ENCODE data around the gene MORC4.
"Not testable (repeated sequence)": the region's sequence is repeated elsewhere in the genome, so short reads cannot be mapped to it uniquely, and the experiment has no call there.

The MORC4 gene
- total RNA-seq: 18.4 reads per million, percentile 45 among the genes with 10 or more reads in this experiment

DNA sequence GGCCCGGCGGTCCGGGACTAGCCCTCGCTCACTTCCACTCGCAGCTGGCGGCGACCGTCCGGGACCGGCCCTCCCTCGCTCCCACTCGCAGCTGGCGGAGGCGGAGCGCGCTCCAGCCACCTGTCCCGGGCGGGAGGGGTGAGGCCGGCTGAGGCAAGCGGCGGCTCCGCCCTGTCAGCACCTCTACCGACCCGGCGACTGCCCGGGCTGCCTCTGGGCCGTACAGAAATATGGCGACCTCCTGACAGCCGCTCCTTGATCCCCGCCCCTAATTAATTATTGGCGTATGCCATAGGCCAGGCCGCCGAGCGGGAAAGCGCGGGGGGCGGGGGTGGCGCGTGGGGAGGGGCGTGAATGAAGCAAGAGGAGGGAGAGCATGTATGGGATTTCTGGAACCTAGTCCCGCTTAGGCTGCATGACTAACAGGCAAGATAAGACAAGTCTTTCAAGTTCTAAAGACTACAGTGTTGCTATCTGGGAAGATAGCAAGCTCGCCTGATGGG, at the start of gene MORC4:
MORC4 (minus strand) TSS at position 200 of the 503 bp plus-strand sequence. CDS start 243 bp downstream, outside the sequence.
- peak; percentile 41 for DNase-seq

DNA sequence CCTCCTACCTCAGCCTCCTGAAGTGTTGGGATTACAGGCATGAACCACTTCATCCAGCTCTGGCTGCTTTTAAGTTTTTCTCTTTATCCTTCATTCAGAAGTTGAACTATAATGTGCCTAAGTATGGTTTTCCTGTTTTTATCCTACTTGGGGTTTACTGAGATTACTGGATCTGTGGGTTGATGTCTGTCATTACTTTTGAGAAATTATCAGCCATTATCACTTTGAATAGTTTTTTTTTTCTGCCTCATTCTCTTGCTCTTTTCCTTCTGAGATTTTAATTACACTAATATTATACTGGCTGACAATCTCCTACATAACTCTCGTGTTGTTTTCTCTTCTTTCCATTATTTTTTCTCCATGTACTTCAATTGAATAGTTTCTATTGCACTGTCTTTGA, 47.6 kb upstream of the MORC4 start:
- no peak for DNase-seq

DNA sequence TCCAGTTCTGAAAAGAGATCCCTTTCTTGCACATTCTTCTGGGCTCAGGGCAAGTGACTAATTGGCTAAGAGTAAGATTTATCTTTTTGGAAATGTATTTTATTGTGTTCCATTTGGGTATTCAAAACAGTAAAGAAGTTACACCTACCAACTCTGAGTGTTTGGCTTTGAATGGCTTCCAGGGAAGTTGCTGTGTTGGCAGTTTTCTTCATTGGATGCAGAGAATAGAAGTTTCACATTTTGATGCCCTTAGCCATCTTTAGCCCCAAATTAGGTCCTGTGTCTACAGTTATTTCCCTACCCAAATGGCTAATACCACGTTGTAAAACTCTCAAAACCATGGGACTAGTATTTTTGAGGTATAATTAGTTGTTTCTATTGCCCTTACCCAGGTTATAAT, 29.7 kb upstream of the MORC4 start:
- no peak for DNase-seq

DNA sequence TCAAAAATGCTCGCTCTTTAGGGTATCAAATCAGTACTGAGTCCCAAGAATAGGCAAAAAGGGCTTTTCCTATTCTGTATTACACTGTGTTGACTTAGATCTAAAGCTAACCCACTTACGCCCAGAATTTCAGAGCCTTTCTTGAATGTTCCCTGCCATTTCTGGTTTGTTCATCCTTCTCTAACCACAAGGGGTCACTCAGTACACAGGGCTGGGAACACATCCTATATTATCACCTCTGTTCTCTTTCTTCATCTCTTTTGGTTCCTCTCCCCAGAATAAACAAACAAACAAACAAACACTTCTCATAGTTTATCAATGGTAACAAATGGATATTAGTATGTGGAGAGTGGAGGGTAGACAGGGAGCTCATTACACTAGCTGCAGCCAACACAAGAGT, 25.5 kb upstream of the MORC4 start:
- no peak for DNase-seq

DNA sequence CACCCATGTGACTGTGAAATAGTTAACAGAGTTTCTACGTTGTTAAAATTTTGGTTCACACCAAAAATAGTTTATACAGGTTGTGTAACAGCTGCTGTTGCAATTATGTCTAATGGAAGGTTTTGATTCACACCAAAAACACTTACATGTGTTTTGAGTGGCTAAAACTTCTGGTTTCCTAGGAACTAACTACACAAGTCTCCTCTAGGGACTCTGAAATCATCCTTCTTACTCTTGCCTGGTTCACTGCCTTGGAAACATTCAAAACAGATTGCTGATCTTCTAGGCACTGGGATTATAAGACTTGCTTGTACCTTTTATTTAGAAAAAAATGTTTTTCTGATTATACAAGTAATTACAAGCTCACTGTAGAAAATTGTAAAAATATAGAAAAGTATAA, 14.9 kb upstream of the MORC4 start:
- no peak for DNase-seq

DNA sequence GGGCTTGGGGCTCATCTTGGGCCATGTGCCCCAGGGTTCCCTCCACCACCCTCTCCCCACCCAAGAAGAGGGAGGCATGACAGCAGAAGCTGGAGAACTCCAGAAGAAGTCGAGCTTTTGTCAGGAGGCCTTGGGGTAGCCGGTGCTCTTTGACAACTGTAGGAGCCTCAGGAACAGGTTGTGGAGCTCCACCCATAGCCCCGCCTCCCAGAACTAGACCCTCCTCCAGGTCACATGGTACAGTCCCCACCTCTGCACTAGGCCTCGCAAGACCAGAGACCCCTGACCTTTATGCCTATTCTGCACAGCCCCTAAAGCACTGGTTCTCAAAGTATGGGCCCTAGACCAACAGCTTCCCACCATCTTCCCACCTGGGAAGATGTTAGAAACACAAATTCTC, 8.0 kb upstream of the MORC4 start:
- DNase-seq: no peak

DNA sequence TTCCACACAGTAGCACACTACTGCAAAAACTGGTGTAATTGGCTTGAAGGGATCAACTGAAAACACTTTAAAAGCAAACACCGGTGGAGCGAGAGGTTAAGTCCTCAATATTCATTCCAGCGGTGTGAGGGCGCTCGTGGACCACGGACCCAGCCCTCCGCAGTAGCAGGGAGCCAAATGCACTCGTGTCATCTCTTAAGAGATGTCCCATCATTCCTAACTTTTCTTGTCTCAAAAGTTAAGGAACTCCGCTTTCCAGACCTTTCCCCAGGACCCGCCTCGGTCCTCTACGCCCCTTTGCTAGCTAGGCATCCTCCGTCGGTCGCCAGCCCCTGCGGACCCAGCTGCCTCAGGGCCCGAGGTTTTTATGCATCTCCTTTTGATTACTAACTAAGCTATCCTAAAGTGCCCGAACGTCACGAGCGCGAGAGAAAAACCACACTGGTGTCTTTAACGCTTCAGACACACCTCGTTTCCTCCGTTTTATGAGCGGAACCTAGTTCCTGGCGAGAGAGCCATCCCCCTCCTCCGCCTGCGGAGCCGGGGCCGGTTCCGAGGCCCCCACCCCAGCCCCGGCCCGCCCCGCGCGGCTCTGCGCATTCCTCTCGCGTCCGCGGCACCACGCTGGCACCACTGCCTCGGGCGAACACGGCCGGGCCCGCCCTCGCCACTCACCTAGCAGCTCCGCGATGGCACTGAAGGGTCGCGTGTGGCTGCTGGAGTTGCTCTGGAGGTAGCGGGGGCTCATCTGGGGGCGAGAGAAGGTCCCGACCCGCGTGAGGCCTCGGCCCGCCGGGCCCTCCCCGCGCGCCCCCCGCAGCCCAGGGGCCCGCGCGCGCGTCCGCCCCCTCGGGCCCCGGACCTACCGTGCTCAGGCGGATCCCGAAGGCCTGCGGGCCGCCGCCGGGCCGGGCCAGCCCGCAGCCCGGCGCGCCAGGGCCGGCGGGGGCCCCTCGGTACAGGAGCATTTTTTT, 723 bp downstream of the MORC4 start:
- peak; percentile 7 for DNase-seq

DNA sequence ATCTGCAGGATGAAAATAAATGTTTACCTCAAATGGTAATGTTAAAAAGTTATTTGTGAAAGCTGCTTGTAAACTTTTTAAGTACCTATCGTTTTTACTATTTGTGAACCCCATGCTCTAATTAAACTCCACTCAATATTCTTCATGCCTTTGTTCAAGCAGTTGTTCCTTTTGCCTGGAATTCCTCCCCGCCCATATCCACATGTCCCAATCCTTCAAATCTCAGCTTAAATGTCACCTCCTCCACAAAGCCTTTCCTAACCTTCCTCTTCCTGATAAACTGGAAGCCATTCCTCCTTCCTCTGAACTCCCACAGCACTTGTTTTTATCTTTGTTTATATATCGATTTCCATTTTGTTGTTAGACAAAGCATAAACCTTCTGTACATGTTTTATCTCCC, 2.4 kb downstream of the MORC4 start:
- no peak for DNase-seq

DNA sequence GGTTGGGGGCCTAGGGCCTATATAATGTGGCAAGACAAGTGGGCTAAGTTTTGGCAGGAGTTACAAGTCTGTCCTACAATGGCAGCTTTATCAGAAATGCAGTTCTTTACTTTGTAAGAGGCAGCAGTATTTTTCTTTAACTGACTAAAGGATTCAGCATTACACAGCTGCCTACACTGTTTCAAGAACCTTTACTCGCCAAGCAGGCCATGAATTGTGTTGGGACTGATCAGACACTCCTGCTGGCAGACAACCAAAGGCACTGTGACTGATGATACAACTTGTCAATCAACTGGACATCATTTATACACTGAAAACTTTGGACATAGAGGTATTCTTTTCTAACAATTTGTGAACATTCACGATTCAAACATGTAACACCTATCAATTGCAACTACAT, 4.3 kb downstream of the MORC4 start:
- DNase-seq: no peak

DNA sequence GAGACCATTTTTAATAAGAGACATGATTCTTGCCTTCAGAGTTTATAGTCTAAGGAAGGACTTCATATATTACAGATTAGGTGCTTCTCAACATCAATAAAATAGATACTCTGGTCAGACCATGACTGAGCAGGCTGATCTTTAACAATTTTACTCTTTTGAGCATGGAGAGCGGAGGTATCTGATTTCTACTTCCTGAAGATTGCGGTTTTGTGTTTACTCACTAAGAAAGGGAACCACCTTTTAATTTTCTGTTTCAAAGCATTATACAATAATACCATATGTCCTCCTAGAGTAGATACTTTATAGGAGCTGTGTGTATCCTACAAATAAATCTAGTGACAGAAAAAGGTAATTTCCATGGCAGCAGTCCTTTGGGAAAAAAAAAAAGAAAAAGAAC, 12.5 kb downstream of the MORC4 start:
- DNase-seq: no peak

DNA sequence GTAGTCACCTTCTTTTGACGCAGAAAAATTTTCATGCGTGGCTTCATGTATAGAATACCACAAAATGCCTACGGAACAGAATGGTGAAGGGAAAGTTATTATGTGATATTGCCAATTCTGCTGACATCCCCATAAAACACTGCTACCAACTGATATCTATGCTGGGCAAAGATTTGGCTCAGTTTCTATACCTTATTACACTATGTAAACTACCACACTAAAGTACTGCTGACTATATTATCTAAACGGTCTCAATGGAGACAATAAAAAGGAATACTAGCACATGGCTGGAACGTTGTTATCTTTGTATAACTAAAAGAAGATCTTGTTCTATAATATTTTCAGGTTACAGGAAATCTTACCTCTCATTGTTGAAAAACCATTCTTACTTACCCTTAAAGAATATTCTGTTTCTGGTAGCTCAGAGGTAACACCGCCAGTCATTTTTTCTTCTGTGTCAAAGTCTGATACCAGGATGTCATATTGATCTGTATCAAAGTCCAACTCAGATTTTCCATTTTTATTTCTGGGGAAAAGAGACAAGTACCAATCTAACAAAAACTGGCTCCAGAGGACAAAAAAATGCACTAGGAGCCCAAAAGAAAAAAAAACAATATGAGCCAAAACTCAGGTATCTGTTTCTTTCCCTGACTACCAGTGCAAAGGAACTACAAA, 18.9 kb downstream of the MORC4 start:
- no peak for DNase-seq

DNA sequence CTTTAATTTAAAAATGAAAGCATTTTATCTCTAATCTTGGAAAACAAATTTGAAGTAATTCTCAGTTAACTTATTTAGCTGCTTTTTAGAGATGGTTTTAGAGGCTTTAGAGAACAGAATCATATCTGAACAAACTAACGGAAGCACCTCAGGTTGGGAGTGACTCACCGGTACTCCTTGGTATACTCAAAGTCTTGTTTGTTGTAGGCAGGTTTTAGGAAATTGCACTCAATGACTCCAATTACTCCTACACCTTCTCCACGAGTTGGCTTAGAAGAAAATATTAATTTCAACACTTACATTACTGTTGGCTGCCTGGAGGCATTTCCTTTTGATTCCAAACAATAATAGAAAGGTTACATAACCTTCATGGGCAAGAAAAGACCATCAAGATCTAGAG, 23.6 kb downstream of the MORC4 start:
- no peak for DNase-seq

DNA sequence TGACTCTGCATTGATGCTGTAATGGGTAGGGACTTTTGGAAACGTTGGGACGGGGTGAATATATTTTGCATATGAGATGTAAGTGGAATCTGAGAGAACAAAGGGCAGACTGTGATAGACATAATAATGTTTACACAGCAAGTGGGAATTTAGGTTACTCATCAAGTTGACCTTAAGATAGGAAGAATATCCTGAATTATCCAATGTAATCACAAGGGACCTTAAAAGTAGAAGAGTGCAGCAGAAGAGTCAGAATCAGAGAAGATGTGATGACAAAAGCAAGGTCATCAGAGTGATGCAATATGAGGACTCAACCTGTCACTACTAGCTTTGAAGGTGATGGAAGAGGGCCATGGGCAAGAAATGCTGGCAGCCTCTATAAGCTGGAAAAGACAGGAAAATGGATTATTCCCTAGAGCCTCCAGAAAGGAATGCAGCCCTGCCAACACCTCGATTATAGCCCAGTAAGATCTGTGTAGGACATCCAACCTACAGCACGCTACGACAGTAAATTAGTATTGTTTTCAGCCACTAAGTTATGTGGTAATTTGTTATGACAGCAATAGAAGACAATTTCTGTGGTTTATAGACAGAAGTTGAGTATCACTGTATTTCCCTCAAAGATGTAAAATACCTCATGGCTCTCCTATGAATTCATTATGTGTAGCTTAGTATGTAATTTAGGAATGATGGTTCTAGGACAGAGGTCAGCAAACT, 26.4 kb downstream of the MORC4 start:
- no peak for DNase-seq

DNA sequence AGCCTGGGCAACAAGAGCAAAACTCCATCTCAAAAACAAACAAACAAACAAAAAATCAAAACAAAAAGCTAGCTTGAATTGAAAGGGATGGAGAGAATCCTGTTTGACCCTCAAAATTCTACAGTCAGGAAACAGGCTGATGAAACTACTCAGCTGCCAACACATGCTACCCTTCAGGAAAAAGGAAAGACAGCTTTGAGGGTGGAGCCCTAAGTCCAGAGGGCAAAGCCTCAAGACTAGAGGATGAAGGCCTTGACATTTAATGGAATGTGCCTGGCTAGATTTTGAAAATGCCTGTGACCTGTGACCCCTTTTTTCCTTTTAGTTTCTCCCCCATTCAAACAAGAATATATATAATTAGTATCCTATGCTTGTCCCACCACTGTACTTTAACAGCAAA, 27.1 kb downstream of the MORC4 start:
- DNase-seq: no peak

DNA sequence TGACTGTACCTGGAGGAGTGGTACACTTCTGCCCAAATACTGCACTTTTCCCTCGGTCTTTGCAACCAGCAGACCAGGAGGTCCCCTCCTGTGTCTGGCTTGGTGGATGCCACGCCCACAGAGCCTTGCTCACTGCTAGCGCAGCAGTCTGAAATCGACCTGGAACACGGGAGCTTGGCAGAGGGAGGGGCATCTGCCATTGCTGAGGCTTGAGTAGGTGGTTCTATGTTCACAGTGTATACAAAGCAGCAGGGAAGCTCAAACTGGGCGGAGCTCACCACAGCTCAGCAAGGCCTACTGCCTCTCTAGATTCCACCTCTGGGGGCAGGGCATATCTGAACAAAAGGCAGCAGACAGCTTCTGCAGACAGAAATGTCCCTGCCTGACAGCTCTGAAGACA, 33.5 kb downstream of the MORC4 start:
- not testable (repeated sequence) for DNase-seq

DNA sequence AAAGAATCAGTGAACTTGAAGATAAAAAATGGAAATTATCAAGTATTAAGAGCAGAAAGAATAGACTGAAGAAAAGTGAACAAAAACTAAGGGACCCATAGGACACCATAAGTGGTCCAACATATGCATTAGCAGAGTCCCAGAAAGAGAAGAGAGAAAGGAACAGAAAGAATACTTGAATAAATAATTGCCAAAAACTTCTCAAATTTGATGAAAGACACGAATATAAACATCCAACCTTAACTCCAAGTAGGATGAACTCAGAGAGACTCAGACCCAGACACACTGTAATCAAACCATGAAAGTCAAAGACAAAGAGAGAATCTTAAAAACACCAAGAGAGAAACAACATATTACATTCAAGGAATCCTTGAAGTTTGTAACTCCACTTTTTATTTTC, 35.7 kb downstream of the MORC4 start:
- DNase-seq: no peak

DNA sequence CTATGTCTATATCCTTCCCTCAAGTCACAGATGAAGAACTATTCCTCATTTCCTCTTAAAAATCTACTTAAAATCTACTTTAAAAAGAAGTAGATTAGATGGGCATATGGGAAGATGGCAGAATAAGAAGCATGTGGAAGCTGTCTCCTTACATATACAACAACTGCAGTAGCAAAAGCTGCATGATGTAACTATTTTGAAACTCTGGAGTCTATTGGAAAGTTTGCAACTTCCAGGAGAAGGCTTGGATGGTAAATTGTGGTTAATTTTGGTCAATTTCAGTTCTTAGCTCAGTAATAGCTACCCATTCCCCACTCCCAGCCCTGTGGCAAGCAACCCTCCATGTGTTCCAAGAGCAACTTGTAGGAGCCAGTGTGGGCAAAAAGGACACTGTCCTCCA, 36.9 kb downstream of the MORC4 start:
- no peak for DNase-seq

DNA sequence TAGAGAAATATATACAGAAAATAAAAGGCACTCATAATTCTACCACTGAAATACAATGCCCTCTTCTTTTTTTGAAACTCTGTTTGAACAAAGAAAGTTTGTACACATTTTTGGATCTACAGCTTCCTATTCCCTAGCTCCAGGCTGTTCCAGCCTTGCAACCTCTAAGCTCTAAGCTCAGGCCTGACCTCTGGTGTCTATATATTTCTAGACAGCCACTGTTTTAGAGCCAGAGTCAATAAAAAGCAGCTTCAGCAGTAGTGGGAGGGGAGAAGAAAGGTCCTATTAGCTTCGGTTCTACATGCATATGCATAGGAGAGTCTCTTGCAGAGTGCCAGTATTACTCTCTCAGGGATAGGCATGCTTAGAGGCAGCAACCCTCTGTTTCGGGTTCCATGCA, 40.1 kb downstream of the MORC4 start:
- DNase-seq: no peak

DNA sequence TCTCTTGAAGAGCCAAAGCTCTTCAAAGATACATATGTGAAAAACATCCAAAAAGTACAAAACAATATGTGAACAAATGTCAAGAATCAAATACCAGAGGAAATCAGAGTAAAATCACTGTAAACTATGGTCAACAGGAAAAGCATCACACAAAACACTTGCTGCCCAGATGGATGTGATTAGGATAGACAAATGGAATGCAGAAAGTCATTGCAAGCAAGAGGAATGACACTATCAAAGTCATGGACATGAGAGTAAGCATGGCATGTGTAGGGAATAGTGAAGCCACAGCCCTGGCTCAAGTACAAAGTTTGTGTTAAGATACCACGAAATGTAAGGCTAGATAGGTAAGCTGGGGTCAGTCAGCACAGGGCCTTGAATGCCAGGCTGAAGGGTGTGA, 42.2 kb downstream of the MORC4 start:
- no peak for DNase-seq

DNA sequence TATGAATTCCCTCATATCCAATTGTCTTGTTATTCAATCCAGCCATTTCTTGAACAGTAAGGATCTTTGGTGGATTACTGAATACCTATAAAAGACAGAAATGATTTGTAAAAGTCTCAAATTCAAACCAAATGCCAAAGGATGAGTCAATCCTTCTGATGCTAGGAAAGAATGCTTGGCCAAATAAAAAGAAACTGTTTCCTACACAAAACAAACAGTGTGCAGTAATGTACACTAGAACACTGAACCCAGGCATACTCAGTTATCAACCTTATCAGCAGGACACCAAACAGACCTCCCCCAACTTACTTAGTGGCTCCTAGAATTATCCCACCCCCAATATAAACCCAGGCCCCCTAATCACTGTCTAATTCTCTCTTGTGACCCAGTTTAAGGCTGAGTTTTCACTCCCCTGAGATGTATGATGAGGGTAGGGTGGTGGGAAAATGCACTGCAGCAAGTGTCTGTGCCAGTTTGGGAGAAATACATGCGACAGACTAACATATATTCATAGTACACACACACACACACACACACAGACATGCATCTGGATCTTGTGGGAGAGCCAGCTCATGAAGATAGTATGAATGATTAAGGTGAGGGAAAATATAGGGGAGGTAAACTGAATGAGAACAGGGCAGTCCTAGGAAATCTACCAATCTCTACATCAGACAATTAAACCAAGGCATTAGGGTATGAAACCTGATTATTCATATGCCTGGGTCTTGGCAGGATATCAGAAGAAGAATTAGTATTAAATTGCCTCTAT, 44.8 kb downstream of the MORC4 start:
- DNase-seq: no peak

DNA sequence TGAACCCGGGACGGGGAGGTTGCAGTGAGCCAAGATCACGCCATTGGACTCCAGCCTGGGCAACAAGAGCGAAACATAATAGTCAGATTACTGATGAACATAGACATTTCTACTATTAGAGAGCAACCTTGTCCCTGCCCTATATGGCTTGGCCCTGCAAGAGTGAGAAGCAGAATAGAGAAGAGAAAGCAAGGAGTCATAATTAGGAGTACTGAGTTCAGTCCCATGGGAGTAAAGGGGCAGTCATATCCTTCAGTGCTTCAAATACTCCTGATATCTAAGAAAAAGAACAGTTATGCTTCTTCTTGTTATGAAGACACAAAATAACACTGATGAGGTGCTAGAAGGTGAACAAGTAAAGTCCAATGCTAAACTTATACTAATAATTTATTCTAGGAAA, 46.0 kb downstream of the MORC4 start:
- DNase-seq: no peak

DNA sequence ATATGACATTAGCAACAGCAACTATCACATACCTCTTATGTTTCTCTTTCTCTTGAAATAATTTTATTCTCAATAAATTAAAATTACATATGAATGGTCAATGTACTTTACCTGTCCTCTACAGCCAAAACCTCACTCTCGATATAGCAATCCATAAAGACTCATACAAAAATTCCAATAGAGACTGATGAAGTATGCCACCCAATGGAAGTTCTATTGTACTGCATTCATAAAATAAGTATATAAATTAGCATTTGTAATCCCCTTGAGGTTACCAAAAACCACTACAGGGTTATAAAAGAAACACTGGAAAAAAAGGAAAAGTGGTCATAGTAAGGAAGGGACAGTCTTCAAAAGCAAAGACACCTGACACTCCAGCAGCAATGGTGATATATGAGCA, 47.0 kb downstream of the MORC4 start:
- no peak for DNase-seq
